SK-N-SH (cell line): Measurements from ENCODE around the gene RPS26. TPM values are rescaled to one million over a fixed set of nuclear protein-coding genes. Genes with fewer than 3 reads are reported as not detected.

Source experiments
- CTCF ChIA-PET: fragments of 300-600, 350-600 bp; formaldehyde crosslinking; extraction: SDS; loops from one replicate; lab custom pipeline; 2021; lab: Yijun Ruan, JAX
- POLR2A ChIA-PET: fragments of 350-600 bp; sonication (Branson Sonifier 250); formaldehyde crosslinking; extraction: SDS; loops from one replicate; lab custom pipeline; 2020; ENCODE audit warnings: antibody characterized with exemption, inconsistent platforms; lab: Yijun Ruan, JAX
- DNase-seq: peaks from one replicate; pipeline ENCODE4 v3.0.0; 2012
- H2AFZ ChIP-seq: fragments of 200-600 bp; sonication (generic); 2 replicates; pipeline ENCODE4 v1.8.1; 2016; ENCODE audit warnings: antibody characterized with exemption, mild to moderate bottlenecking, low read depth
- H3F3A ChIP-seq: fragments of 200-600 bp; sonication (generic); replicated peaks from 2 replicates; pipeline ENCODE3; 2016; ENCODE audit warnings: antibody characterized with exemption, mild to moderate bottlenecking; ENCODE audit not compliant: insufficient read depth
- H3K27ac ChIP-seq, 2 experiments: fragments of 200-500 bp in 1 of 2; fragments of 200-600 bp in 1 of 2; sonication (Bioruptor generic) in 1 of 2; sonication (generic), shearing (Covaris generic) in 1 of 2; 2 replicates each; pipeline versions ENCODE4 v1.5.1 to v1.6.1; 2014 to 2016; ENCODE audit warnings: low read depth in 2 of 2, inconsistent platforms in 1 of 2, low read length in 1 of 2, mild to moderate bottlenecking in 1 of 2, mixed read lengths in 1 of 2
- H3K27me3 ChIP-seq: fragments of 200-600 bp; sonication (generic), shearing (Covaris generic); 2 replicates; pipeline ENCODE4 v1.6.1; 2016; ENCODE audit warnings: mixed run types; ENCODE audit not compliant: insufficient read depth
- H3K36me3 ChIP-seq, 2 experiments: fragments of 200-500 bp in 1 of 2; fragments of 200-600 bp in 1 of 2; sonication (Bioruptor generic) in 1 of 2; sonication (generic) in 1 of 2; replicated peaks in 1 of 2; 2 replicates each; pipeline versions ENCODE3 to v1.5.1; 2014 to 2016; ENCODE audit warnings: low read length in 1 of 2, mild to moderate bottlenecking in 1 of 2; ENCODE audit not compliant: insufficient read depth in 2 of 2, control insufficient read depth in 1 of 2
- H3K4me1 ChIP-seq, 2 experiments: fragments of 200-500 bp in 1 of 2; fragments of 200-600 bp in 1 of 2; sonication (Bioruptor generic) in 1 of 2; sonication (generic), shearing (Covaris generic) in 1 of 2; 2 replicates each; pipeline versions ENCODE4 v1.5.1 to v1.6.1; 2014 to 2016; ENCODE audit warnings: low read depth in 1 of 2, low read length in 1 of 2, mixed run types in 1 of 2; ENCODE audit not compliant: insufficient read depth in 2 of 2, control insufficient read depth in 1 of 2
- H3K4me2 ChIP-seq: fragments of 200-600 bp; sonication (generic), shearing (Covaris generic); 2 replicates; pipeline ENCODE4 v1.6.1; 2017; ENCODE audit warnings: mixed run types
- H3K4me3 ChIP-seq, 2 experiments: fragments of 200-500 bp in 1 of 2; fragments of 200-600 bp in 1 of 2; sonication (Bioruptor generic) in 1 of 2; sonication (generic), shearing (Covaris generic) in 1 of 2; 2 replicates each; pipeline versions ENCODE4 v1.5.1 to v1.8.1; 2014 to 2016; ENCODE audit warnings: low read depth in 2 of 2, inconsistent platforms in 1 of 2, low read length in 1 of 2, mild to moderate bottlenecking in 1 of 2, mixed read lengths in 1 of 2, moderate library complexity in 1 of 2
- H3K79me2 ChIP-seq: fragments of 200-600 bp; sonication (generic); 2 replicates; pipeline ENCODE4 v1.8.1; 2017; ENCODE audit warnings: mild to moderate bottlenecking; ENCODE audit not compliant: insufficient read depth
- H3K9ac ChIP-seq: fragments of 200-600 bp; sonication (generic); 2 replicates; pipeline ENCODE4 v1.6.1; 2017; ENCODE audit warnings: mixed run types
- H3K9me2 ChIP-seq: fragments of 200-600 bp; sonication (generic); 2 replicates; pipeline ENCODE4 v1.6.1; 2017; ENCODE audit warnings: mixed run types
- H3K9me3 ChIP-seq: fragments of 200-600 bp; sonication (generic); 2 replicates; pipeline ENCODE4 v1.6.1; 2017; ENCODE audit warnings: mixed run types, mild to moderate bottlenecking, moderate library complexity
- H4K20me1 ChIP-seq: fragments of 200-600 bp; sonication (generic); 2 replicates; pipeline ENCODE4 v1.6.1; 2017; ENCODE audit warnings: mild to moderate bottlenecking, mixed run types; ENCODE audit not compliant: insufficient read depth
- CHD2 ChIP-seq: fragments of 150-350 bp; IDR thresholded peaks from 2 replicates; pipeline ENCODE4 v1.6.1; 2018; ENCODE audit warnings: low read length; ENCODE audit not compliant: partially characterized antibody
- CTCF ChIP-seq: fragments of 200-600 bp; sonication (generic); IDR thresholded peaks from 2 replicates; pipeline ENCODE4 v1.6.1; 2017; ENCODE audit warnings: antibody characterized with exemption, mild to moderate bottlenecking, moderate library complexity
- ELF1 ChIP-seq: IDR thresholded peaks from 2 replicates; pipeline ENCODE4 v1.4.0; 2012
- EZH2phosphoT487 ChIP-seq: fragments of 200-600 bp; sonication (generic); IDR thresholded peaks from 2 replicates; pipeline ENCODE4 v1.6.1; 2017; ENCODE audit warnings: low read depth, mixed run types, mild to moderate bottlenecking, antibody characterized with exemption, moderate library complexity, borderline replicate concordance
- FOSL2 ChIP-seq: IDR thresholded peaks from 2 replicates; pipeline ENCODE4 v1.4.0; 2012; ENCODE audit warnings: low read depth, mild to moderate bottlenecking, moderate library complexity, borderline replicate concordance
- FOXM1 ChIP-seq: IDR thresholded peaks from 2 replicates; pipeline ENCODE4 v1.4.0; 2012; ENCODE audit warnings: low read depth, mild to moderate bottlenecking
- GABPA ChIP-seq: IDR thresholded peaks from 2 replicates; pipeline ENCODE4 v1.4.0; 2012; ENCODE audit warnings: low read depth, mild to moderate bottlenecking
- IRF3 ChIP-seq: fragments of 150-350 bp; IDR thresholded peaks from 2 replicates; pipeline ENCODE4 v1.6.1; 2016; ENCODE audit warnings: mild to moderate bottlenecking, low read depth, low read length
- NFIC ChIP-seq: IDR thresholded peaks from 2 replicates; pipeline ENCODE4 v1.4.0; 2012; ENCODE audit warnings: borderline replicate concordance
- NRF1 ChIP-seq: IDR thresholded peaks from 2 replicates; pipeline ENCODE4 v1.6.1; 2012; ENCODE audit warnings: low read depth, mild to moderate bottlenecking, low read length
- PBX3 ChIP-seq: IDR thresholded peaks from 2 replicates; pipeline ENCODE4; 2012
- POLR2AphosphoS5 ChIP-seq: IDR thresholded peaks from 2 replicates; pipeline ENCODE4 v1.6.1; 2012; ENCODE audit warnings: low read depth, low read length
- RAD21 ChIP-seq: IDR thresholded peaks from 2 replicates; pipeline ENCODE4 v1.6.1; 2012; ENCODE audit warnings: mild to moderate bottlenecking, low read length
- RCOR1 ChIP-seq: fragments of 150-350 bp; IDR thresholded peaks from 2 replicates; pipeline ENCODE4 v1.6.1; 2017; ENCODE audit warnings: antibody characterized with exemption, low read length
- SIN3A ChIP-seq: IDR thresholded peaks from 2 replicates; pipeline ENCODE4 v1.6.1; 2012; ENCODE audit warnings: low read depth, mild to moderate bottlenecking, low read length, moderate library complexity, borderline replicate concordance
- SMC3 ChIP-seq: IDR thresholded peaks from 2 replicates; pipeline ENCODE4 v1.6.1; 2012; ENCODE audit warnings: low read depth, low read length, improper control_type of control experiment
- TAF1 ChIP-seq: IDR thresholded peaks from 2 replicates; pipeline ENCODE4 v1.6.1; 2012; ENCODE audit warnings: low read depth, mild to moderate bottlenecking, low read length, moderate library complexity, borderline replicate concordance
- TCF12 ChIP-seq: IDR thresholded peaks from 2 replicates; pipeline ENCODE4 v1.4.0; 2012
- USF1 ChIP-seq: IDR thresholded peaks from 2 replicates; pipeline ENCODE4 v1.4.0; 2012; ENCODE audit warnings: low read depth, borderline replicate concordance
- whole genome bisulfite sequencing: methylation state at CpG from one replicate; pipeline ENCODE4 v1.1.6; 2017; ENCODE audit warnings: low lambda C conversion rate; 5-methylcytosine and 5-hydroxymethylcytosine counted together
- polyA plus RNA-seq, 3 experiments: library from polyadenylated mRNA; depleted of rRNA; stranded (reverse); fragments of >200 nt; gene quantifications; 2 replicates each; pipeline ENCODE4 v1.2.3, GENCODE V29; 2012

RPS26 gene
- polyA plus RNA-seq, 1 of the 3 experiments (the other 2 are of a cell fraction), result 1,500 TPM

- no peak overlapping the region for H3K9ac ChIP-seq
- H3K4me2 ChIP-seq, result no peak overlapping the region
- no peaks in the 10 kb centered on the region for H3K36me3 ChIP-seq
- no peak for DNase-seq
- H3K4me1 ChIP-seq, result no peaks in the 10 kb centered on the region
- no peaks in the 10 kb centered on the region for H4K20me1 ChIP-seq
- 67% methylated on average over 2 of the region's 2 CpGs for WGBS
- no peak overlapping the region for H3K4me3 ChIP-seq
- no peak overlapping the region for H2AFZ ChIP-seq
- H3K27ac ChIP-seq, result no peak overlapping the region
- no peaks in the 10 kb centered on the region for H3K9me3 ChIP-seq
- ChIA-PET CTCF (interaction anchor here (1.2 to 5.9 kb wide), 4 partner anchors 9 to 18 kb away, joined by 3 to 30 read pairs (median 7); partner anchors contain the start of gene SUOX), POLR2A (no interaction called here)
- no peak for TF ChIP-seq GABPA
- no peak for TF ChIP-seq NFIC
- TF ChIP-seq EZH2phosphoT487, result no peak
- no peak for TF ChIP-seq TAF1
- no peak for TF ChIP-seq NRF1
- no peak for TF ChIP-seq TCF12
- TF ChIP-seq CTCF, result no peak
- no peak for TF ChIP-seq PBX3
- no peak for TF ChIP-seq FOXM1
- TF ChIP-seq SMC3, result no peak
- no peak for TF ChIP-seq IRF3
- TF ChIP-seq SIN3A, result no peak
- TF ChIP-seq POLR2AphosphoS5, result no peak
- TF ChIP-seq CHD2, result no peak
- no peak for TF ChIP-seq USF1
- TF ChIP-seq FOSL2, result no peak
- TF ChIP-seq RCOR1, result no peak
- no peak for TF ChIP-seq ELF1
- TF ChIP-seq RAD21, result no peak
- no peaks in the 10 kb centered on the region for H3F3A ChIP-seq
- H3K79me2 ChIP-seq, result no peaks in the 10 kb centered on the region
- H3K27me3 ChIP-seq, result no peaks in the 10 kb centered on the region
- H3K9me2 ChIP-seq, result no peaks in the 10 kb centered on the region
These were observed 27.5 kb upstream of the RPS26 start for GRCh38 chr12:56014205-56014604.
